GM10266 (cell line): ENCODE measurements around the gene PTGES2.

Experiments used
- DNase-seq: peaks from one replicate; pipeline ENCODE4 v3.0.0; 2012; ENCODE audit errors: extremely low spot score
- TF ChIP-seq, protein P1 (sequence below): IDR thresholded peaks from 2 replicates; pipeline ENCODE4 v1.5.1; 2012; ENCODE audit warnings: mild to moderate bottlenecking, low read depth; ENCODE audit not compliant: control insufficient read depth, insufficient read depth; ENCODE audit errors: missing control alignments

PTGES2 gene

GRCh38 chr9:128108269-128109049 lies 19.1 kb downstream of the PTGES2 start:
- no peak for DNase-seq
- TF ChIP-seq, protein P1, sequence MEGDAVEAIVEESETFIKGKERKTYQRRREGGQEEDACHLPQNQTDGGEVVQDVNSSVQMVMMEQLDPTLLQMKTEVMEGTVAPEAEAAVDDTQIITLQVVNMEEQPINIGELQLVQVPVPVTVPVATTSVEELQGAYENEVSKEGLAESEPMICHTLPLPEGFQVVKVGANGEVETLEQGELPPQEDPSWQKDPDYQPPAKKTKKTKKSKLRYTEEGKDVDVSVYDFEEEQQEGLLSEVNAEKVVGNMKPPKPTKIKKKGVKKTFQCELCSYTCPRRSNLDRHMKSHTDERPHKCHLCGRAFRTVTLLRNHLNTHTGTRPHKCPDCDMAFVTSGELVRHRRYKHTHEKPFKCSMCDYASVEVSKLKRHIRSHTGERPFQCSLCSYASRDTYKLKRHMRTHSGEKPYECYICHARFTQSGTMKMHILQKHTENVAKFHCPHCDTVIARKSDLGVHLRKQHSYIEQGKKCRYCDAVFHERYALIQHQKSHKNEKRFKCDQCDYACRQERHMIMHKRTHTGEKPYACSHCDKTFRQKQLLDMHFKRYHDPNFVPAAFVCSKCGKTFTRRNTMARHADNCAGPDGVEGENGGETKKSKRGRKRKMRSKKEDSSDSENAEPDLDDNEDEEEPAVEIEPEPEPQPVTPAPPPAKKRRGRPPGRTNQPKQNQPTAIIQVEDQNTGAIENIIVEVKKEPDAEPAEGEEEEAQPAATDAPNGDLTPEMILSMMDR = no peak

- TF ChIP-seq, protein P1 = no peak
- no peak for DNase-seq
Observed at GRCh38 chr9:128107468-128108268, 19.9 kb downstream of the PTGES2 start.

DNA sequence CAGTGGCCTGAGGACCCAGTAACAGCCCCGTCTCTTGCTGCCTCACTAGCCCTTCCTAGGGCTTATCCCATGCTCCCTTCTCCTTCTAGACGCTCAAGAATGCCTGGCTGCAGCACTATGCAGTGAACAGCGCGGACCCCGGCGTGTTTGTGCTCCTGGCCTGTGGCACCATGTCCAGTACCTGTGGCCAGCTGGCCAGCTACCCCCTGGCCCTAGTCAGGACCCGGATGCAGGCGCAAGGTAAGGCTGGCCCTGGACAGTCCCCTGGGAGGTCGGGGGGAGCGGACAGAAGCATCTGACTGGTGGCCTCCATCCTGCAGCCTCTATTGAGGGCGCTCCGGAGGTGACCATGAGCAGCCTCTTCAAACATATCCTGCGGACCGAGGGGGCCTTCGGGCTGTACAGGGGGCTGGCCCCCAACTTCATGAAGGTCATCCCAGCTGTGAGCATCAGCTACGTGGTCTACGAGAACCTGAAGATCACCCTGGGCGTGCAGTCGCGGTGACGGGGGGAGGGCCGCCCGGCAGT lies 20.5 kb downstream of the PTGES2 start:
- TF ChIP-seq, protein P1 = no peak
- no peak for DNase-seq

GRCh38 chr9:128106181-128106939 lies 21.2 kb downstream of the PTGES2 start:
- TF ChIP-seq, protein P1 = no peak

GRCh38 chr9:128105538-128106175 lies 21.9 kb downstream of the PTGES2 start:
- TF ChIP-seq, protein P1 = no peak
- no peak for DNase-seq

More at GRCh38 chr9:128106181-128106939, 21.2 kb downstream of the PTGES2 start:
- no peak for DNase-seq

- TF ChIP-seq, protein P1 = no peak
- no peak for DNase-seq
Observed at GRCh38 chr9:128104171-128104618, 23.3 kb downstream of the PTGES2 start.
